PC-9 (cell line): ENCODE results near the gene SEMA5A. TPM values are rescaled to one million over a fixed set of nuclear protein-coding genes. Genes with fewer than 3 reads are reported as not detected.

ENCODE experiments used
- BruUV-seq: library from RNA; stranded (reverse); fragments of 400-500 nt; replicated peaks from 2 replicates; lab custom pipeline; 2021; lab: Mats Ljungman, UMichigan
- CTCF ChIA-PET: fragments of 300-600 bp; sonication (Branson Sonifier 250); formaldehyde crosslinking; loops from one replicate; lab custom pipeline; 2022; ENCODE audit warnings: antibody characterized with exemption; lab: Charles Lee
- POLR2A ChIA-PET: fragments of 300-600 bp; sonication (Branson Sonifier 250); formaldehyde crosslinking; loops from one replicate; lab custom pipeline; 2022; ENCODE audit warnings: antibody characterized with exemption; ENCODE audit not compliant: unreplicated experiment; lab: Charles Lee
- DNase-seq, 2 experiments: peaks; one replicate each; pipeline versions ENCODE4 v3.0.0 to v3.0.0-alpha.2; 2015 to 2022; ENCODE audit warnings: mixed read lengths in 1 of 2
- H2AFZ ChIP-seq: fragments of 200-600 bp; sonication (generic); 2 replicates; pipeline ENCODE4 v1.8.1; 2017; ENCODE audit warnings: antibody characterized with exemption
- H3F3A ChIP-seq: fragments of 200-600 bp; sonication (generic); 2 replicates; pipeline ENCODE4 v1.8.1; 2017; ENCODE audit warnings: antibody characterized with exemption, mild to moderate bottlenecking, low read depth; ENCODE audit not compliant: insufficient read depth
- H3K27ac ChIP-seq: fragments of 200-600 bp; sonication (generic); 2 replicates; pipeline ENCODE4 v1.6.1; 2016; ENCODE audit warnings: mixed run types
- H3K27me3 ChIP-seq: fragments of 200-600 bp; sonication (generic); 2 replicates; pipeline ENCODE4 v1.6.1; 2016; ENCODE audit warnings: low read depth, mixed run types; ENCODE audit not compliant: insufficient read depth
- H3K36me3 ChIP-seq: fragments of 200-600 bp; sonication (generic); 2 replicates; pipeline ENCODE4 v1.6.1; 2016; ENCODE audit warnings: low read depth, mixed run types
- H3K4me1 ChIP-seq: fragments of 200-600 bp; sonication (generic); replicated peaks from 2 replicates; pipeline ENCODE4 v1.6.1; 2016; ENCODE audit warnings: mixed run types; ENCODE audit not compliant: insufficient read depth
- H3K4me2 ChIP-seq: fragments of 200-600 bp; sonication (generic); 2 replicates; pipeline ENCODE4 v1.6.1; 2017; ENCODE audit warnings: mixed run types
- H3K4me3 ChIP-seq: fragments of 200-600 bp; sonication (generic); 2 replicates; pipeline ENCODE4 v1.6.1; 2016; ENCODE audit warnings: mixed run types
- H3K79me2 ChIP-seq: fragments of 200-600 bp; sonication (generic); 2 replicates; pipeline ENCODE4 v1.6.1; 2017; ENCODE audit warnings: low read depth, mixed run types
- H3K9me2 ChIP-seq: fragments of 200-600 bp; sonication (generic); 2 replicates; pipeline ENCODE4 v1.8.1; 2017; ENCODE audit warnings: mild to moderate bottlenecking; ENCODE audit not compliant: insufficient read depth
- H3K9me3 ChIP-seq: fragments of 200-600 bp; sonication (generic); 2 replicates; pipeline ENCODE4 v1.8.1; 2016; ENCODE audit warnings: low read depth; ENCODE audit not compliant: insufficient read depth
- H4K20me1 ChIP-seq: fragments of 200-600 bp; sonication (generic); 2 replicates; pipeline ENCODE4 v1.8.1; 2017; ENCODE audit not compliant: insufficient read depth
- EZH2 ChIP-seq: fragments of 200-600 bp; sonication (generic); IDR thresholded peaks from 2 replicates; pipeline ENCODE4 v1.8.0; 2017; ENCODE audit warnings: antibody characterized with exemption, low read depth
- intact Hi-C: fragments of 100-400 bp; cut with micrococcal nuclease; formaldehyde crosslinking; loops from one replicate; pipeline ENCODE4 v1.10.0; 2022; ENCODE audit not compliant: unreplicated experiment
- total RNA-seq: library from RNA; stranded (reverse); gene quantifications from 2 replicates; pipeline ENCODE4 v1.2.3, GENCODE V29; 2021
- TF ChIP-seq, protein P1 (sequence below): fragments of 200-600 bp; sonication (generic); conservative IDR thresholded peaks from 2 replicates; pipeline ENCODE4 v1.6.1; 2017; ENCODE audit warnings: mixed run types, antibody characterized with exemption, mild to moderate bottlenecking, moderate library complexity

The SEMA5A gene
- total RNA-seq, 1 experiment from 2014 or later, result not detected

DNA sequence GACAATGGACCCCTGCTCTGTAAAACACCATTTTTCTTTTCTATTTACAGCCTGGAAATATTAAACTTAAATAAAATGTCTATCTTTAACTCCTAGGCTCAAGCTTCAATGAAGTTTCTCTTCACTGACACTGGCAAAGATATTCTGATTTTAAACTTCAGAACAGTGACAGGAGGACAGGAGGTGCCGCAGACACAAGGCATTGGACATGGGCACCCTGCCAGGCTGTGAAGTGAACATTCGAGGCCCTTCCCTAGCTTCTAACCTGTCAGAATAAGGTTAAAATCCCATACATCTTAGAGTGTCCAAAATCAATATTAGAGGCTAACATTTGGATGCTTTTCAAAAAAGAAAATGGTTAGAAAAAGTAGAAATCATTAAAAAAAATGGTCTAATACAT lies 9.2 kb downstream of the SEMA5A start:
- Histone ChIP-seq H3F3A (no peaks in the 10 kb centered on the region), H2AFZ (no peak overlapping the region), H3K9me2 (no peaks in the 10 kb centered on the region), H3K27ac (no peak overlapping the region), H3K79me2 (no peaks in the 10 kb centered on the region), H3K36me3 (no peaks in the 10 kb centered on the region), H3K4me3 (no peak overlapping the region), H3K4me1 (peaks cover 7% of the 10 kb centered on the region; the same call in 1 of the 2 replicates), H3K27me3 (no peaks in the 10 kb centered on the region), H3K4me2 (no peak overlapping the region), H4K20me1 (no peaks in the 10 kb centered on the region), H3K9me3 (no peaks in the 10 kb centered on the region)
- ChIA-PET CTCF (interaction anchor here (0.6 kb wide), 1 partner anchor 1649 kb away, joined by 4 read pairs; no protein-coding TSS in a partner anchor), POLR2A (no interaction called here)
- TF ChIP-seq, protein P1, sequence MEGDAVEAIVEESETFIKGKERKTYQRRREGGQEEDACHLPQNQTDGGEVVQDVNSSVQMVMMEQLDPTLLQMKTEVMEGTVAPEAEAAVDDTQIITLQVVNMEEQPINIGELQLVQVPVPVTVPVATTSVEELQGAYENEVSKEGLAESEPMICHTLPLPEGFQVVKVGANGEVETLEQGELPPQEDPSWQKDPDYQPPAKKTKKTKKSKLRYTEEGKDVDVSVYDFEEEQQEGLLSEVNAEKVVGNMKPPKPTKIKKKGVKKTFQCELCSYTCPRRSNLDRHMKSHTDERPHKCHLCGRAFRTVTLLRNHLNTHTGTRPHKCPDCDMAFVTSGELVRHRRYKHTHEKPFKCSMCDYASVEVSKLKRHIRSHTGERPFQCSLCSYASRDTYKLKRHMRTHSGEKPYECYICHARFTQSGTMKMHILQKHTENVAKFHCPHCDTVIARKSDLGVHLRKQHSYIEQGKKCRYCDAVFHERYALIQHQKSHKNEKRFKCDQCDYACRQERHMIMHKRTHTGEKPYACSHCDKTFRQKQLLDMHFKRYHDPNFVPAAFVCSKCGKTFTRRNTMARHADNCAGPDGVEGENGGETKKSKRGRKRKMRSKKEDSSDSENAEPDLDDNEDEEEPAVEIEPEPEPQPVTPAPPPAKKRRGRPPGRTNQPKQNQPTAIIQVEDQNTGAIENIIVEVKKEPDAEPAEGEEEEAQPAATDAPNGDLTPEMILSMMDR, result no peak
- no peak for TF ChIP-seq EZH2
- DNase-seq, result no peak
- intact Hi-C loops, result no loop called here
- BruUV-seq, result no TSS peak

DNA sequence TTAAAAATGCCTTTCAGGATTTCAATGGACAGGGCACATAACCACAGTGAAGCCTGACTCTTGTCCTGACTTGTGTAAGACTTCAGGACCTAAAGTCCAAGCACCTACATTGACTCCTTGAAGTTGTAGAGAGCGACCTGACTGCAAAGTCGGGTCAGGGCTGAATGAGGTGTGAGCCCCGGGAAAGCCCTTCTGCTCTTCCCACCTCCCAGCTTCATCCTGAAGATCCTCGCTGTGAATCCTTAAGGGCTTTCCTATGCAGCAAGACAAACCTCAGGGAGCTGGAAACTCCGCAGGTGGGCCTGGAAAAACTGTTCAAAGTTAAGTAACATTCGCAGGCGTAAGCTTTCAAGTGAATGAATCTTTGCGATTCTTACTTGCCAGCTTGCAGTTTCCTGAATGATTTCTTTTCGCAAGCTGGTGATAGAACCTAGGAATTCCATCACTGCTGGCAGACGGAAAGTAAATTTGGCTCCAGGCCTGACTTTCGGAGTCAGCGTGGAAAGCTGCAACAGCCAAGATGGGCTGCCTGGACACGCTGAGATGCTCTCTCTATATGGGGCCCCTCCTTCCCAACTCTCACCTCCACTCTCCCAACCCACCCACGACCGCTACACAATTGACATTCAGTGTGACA lies 10.9 kb downstream of the SEMA5A start:
- no peak overlapping the region for H3K27ac ChIP-seq
- no peaks in the 10 kb centered on the region for H3F3A ChIP-seq
- H3K4me3 ChIP-seq, result no peak overlapping the region
- H3K36me3 ChIP-seq, result no peaks in the 10 kb centered on the region
- no peak for TF ChIP-seq EZH2
- TF ChIP-seq, protein P1, result no peak
- peaks cover 7% of the 10 kb centered on the region; the same call in 1 of the 2 replicates for H3K4me1 ChIP-seq
- H3K4me2 ChIP-seq, result no peak overlapping the region
- no peaks in the 10 kb centered on the region for H3K9me2 ChIP-seq
- ChIA-PET CTCF (interaction anchor here (0.6 kb wide), 1 partner anchor 476 kb away, joined by 3 read pairs; no protein-coding TSS in a partner anchor), POLR2A (no interaction called here)
- H2AFZ ChIP-seq, result no peak overlapping the region
- H3K79me2 ChIP-seq, result no peaks in the 10 kb centered on the region
- BruUV-seq, result no TSS peak
- H3K9me3 ChIP-seq, result no peaks in the 10 kb centered on the region
- no peak for DNase-seq
- no peaks in the 10 kb centered on the region for H3K27me3 ChIP-seq
- intact Hi-C loops, result no loop called here
- no peaks in the 10 kb centered on the region for H4K20me1 ChIP-seq

DNA sequence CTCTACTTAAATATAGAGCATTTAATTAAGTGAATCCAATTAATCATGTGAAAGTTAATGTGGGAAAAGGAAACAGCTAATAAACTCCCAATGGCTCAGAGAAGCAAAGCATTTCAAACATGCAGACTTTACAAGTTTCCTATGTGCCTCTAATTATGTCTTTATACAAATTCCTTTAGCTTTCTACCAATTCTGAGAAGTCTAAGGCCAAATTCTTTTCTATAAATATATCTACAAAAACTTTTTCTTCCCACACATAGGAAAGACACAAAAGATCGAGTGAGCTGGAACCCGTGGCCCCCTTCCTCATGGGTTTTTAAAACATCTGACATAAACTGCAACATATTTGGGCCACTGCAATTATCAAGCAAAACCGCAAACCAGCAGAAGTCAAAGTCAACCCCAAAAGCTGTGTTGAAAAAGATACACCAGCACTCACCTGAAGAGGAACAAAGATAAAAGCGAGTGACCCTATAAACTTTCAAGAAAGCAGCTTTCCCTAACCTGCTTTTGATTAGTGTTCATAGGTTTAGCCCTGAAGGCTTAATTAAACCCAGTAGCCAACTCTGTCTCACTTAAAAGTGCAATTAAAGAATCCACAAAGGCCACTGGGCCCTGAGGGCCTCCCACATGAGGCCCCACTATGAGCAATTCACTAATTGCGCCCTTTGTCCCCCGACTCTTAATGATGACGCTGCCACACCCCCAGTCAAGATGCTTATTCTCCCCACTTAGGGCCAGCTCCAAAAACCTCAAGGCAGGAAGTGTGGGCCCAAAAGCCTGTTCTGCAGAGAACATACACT lies 12.1 kb downstream of the SEMA5A start:
- no peaks in the 10 kb centered on the region for H3K79me2 ChIP-seq
- no peaks in the 10 kb centered on the region for H3K36me3 ChIP-seq
- H3F3A ChIP-seq, result no peaks in the 10 kb centered on the region
- no TSS peak for BruUV-seq
- H3K4me1 ChIP-seq, result peaks cover 7% of the 10 kb centered on the region; the same call in 1 of the 2 replicates
- H3K4me2 ChIP-seq, result no peak overlapping the region
- H4K20me1 ChIP-seq, result no peaks in the 10 kb centered on the region
- no peak overlapping the region for H3K4me3 ChIP-seq
- TF ChIP-seq, protein P1, result no peak
- TF ChIP-seq EZH2, result no peak
- H3K27ac ChIP-seq, result no peak overlapping the region
- CTCF ChIA-PET, result interaction anchor here (0.6 kb wide), 1 partner anchor 474 kb away, joined by 3 read pairs; no protein-coding TSS in a partner anchor
- H2AFZ ChIP-seq, result no peak overlapping the region
- no peaks in the 10 kb centered on the region for H3K27me3 ChIP-seq
- POLR2A ChIA-PET, result interaction anchor here (0.6 kb wide), 1 partner anchor 515 kb away, joined by 6 read pairs; no protein-coding TSS in a partner anchor
- H3K9me3 ChIP-seq, result no peaks in the 10 kb centered on the region
- no peak for DNase-seq
- H3K9me2 ChIP-seq, result no peaks in the 10 kb centered on the region
- intact Hi-C loops, result no loop called here
